Osteocyte (in vitro differentiated cells): ENCODE results near the gene INPP5J. TPM values are rescaled to one million over a fixed set of nuclear protein-coding genes. Genes with fewer than 3 reads are reported as not detected.

ENCODE experiments used
- DNase-seq: peaks from one replicate; pipeline ENCODE4 v3.0.0; 2021; ENCODE audit warnings: mixed read lengths; ENCODE audit not compliant: unreplicated experiment; ENCODE audit errors: extremely low spot score
- H3K27ac Mint-ChIP-seq: one replicate; pipeline ENCODE4 v1.8.0; 2021; ENCODE audit warnings: mild to moderate bottlenecking, mixed read lengths; ENCODE audit not compliant: unreplicated experiment
- H3K27me3 Mint-ChIP-seq: one replicate; pipeline ENCODE4 v1.8.0; 2021; ENCODE audit warnings: mixed read lengths; ENCODE audit not compliant: unreplicated experiment
- H3K36me3 Mint-ChIP-seq: one replicate; pipeline ENCODE4 v1.8.0; 2021; ENCODE audit warnings: mixed read lengths; ENCODE audit not compliant: unreplicated experiment
- H3K4me1 Mint-ChIP-seq: one replicate; pipeline ENCODE4 v1.8.0; 2021; ENCODE audit warnings: mixed read lengths; ENCODE audit not compliant: unreplicated experiment
- H3K4me3 Mint-ChIP-seq: one replicate; pipeline ENCODE4 v1.8.0; 2021; ENCODE audit warnings: mild to moderate bottlenecking, moderate library complexity, mixed read lengths; ENCODE audit not compliant: unreplicated experiment
- H3K9me3 Mint-ChIP-seq: one replicate; pipeline ENCODE4 v1.8.0; 2021; ENCODE audit warnings: mixed read lengths; ENCODE audit not compliant: unreplicated experiment
- CTCF ChIP-seq: fragments of 200-600 bp; sonication (generic); IDR thresholded peaks from 2 replicates; pipeline ENCODE4 v1.5.0; 2021; ENCODE audit warnings: antibody characterized with exemption, mild to moderate bottlenecking, moderate library complexity
- total RNA-seq: library from RNA; stranded (reverse); gene quantifications from 2 replicates; pipeline ENCODE4 v1.2.1, GENCODE V29; 2021

INPP5J gene
- total RNA-seq, 1 donor from 2014 or later: 3.5 TPM

GRCh38 chr22:31099841-31100761, 22.7 kb upstream of the INPP5J start:
- H3K9me3 Mint-ChIP-seq: no peaks in the 10 kb centered on the region

GRCh38 chr22:31100762-31101525, 21.8 kb upstream of the INPP5J start:
- Mint-ChIP-seq H3K9me3 (no peaks in the 10 kb centered on the region), H3K4me1 (peaks cover 25% of the 10 kb centered on the region), H3K27me3 (no peaks in the 10 kb centered on the region), H3K27ac (peak overlapping the region; percentile 81), H3K36me3 (peaks cover 16% of the 10 kb centered on the region), H3K4me3 (no peak overlapping the region)
- no peak for DNase-seq
- no peak for TF ChIP-seq CTCF

More at GRCh38 chr22:31099841-31100761, 22.7 kb upstream of the INPP5J start:
- H3K4me1 Mint-ChIP-seq: peaks cover 18% of the 10 kb centered on the region
- H3K27ac Mint-ChIP-seq: no peak overlapping the region
- peaks cover 15% of the 10 kb centered on the region for H3K36me3 Mint-ChIP-seq
- no peak for TF ChIP-seq CTCF
- DNase-seq: no peak
- no peak overlapping the region for H3K4me3 Mint-ChIP-seq
- no peaks in the 10 kb centered on the region for H3K27me3 Mint-ChIP-seq

- no peaks in the 10 kb centered on the region for H3K27me3 Mint-ChIP-seq
- DNase-seq: peak; percentile 92
- peak overlapping the region; percentile 95 for H3K27ac Mint-ChIP-seq
- H3K4me1 Mint-ChIP-seq: peaks cover 36% of the 10 kb centered on the region
- peaks cover 6% of the 10 kb centered on the region for H3K36me3 Mint-ChIP-seq
- H3K4me3 Mint-ChIP-seq: no peak overlapping the region
- no peaks in the 10 kb centered on the region for H3K9me3 Mint-ChIP-seq
- TF ChIP-seq CTCF: no peak
Measured at GRCh38 chr22:31102441-31103081, 20.2 kb upstream of the INPP5J start.

- H3K9me3 Mint-ChIP-seq: no peaks in the 10 kb centered on the region
- peak overlapping the region; percentile 95 for H3K27ac Mint-ChIP-seq
- no peaks in the 10 kb centered on the region for H3K27me3 Mint-ChIP-seq
- TF ChIP-seq CTCF: no peak
- DNase-seq: no peak
- H3K36me3 Mint-ChIP-seq: peaks cover 6% of the 10 kb centered on the region
- H3K4me3 Mint-ChIP-seq: no peak overlapping the region
- H3K4me1 Mint-ChIP-seq: peaks cover 42% of the 10 kb centered on the region
Measured at GRCh38 chr22:31103111-31103510, 19.7 kb upstream of the INPP5J start.
